GM03348 (cell line): ENCODE results near the gene PAK1.
"Not testable (repeated sequence)": the region's sequence is repeated elsewhere in the genome, so short reads cannot be mapped to it uniquely, and the experiment has no call there.

Experiments used
- DNase-seq: peaks from one replicate; pipeline ENCODE4 v3.0.0; 2012; ENCODE audit warnings: low spot score

PAK1 gene

DNA sequence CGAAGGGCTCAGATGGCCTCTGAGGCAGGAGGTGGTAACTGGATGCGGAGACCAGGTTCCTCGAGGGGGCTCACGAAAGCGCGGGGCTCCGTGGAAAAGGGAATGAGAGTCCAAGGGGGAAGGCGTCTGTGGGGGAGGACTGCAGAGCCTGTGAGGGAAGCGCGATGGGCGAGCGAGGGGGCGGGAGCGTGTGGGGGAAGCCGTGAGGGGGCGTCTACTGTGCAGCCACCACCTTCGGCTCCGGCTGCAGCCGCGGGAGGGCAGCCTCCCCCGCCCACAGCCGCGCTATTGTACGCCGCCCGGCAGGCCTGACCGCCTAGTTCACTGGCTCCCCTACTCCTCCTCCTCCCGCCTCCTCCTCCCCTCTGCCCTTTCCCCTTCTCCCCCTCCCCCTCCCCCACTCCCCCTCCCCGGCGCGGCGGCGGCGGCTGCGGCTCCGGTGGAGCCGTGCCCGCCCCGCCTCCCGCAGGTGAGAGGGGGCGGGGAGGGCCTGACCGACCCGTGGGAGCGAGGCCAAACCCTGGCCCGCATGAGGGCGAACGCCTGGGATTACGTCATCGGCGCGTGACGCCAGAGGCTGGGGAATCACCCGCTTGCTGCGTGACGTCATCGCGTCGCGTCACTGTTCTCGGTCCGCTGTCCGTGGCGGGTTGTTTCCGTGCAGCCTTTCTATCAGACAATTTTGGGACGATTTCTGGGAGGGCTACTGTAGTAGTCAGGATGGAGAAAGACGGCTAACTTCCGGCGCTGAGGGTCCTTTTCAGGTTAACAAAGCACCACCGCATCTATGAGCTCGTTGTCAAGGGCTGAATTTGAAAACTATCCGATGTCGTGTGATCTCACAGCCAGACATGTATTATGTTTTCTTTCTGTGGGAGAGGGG lies at the start of gene PAK1:
Gene PAK1 (minus strand): TSS at position 294 of the 883 bp plus-strand sequence. CDS start 81,574 bp downstream, outside the sequence.
- DNase-seq, result peak; percentile 68

GRCh38 chr11:77522215-77522614 lies 48.3 kb upstream of the PAK1 start:
- no peak for DNase-seq

GRCh38 chr11:77519847-77520246 lies 46.0 kb upstream of the PAK1 start:
- DNase-seq, result no peak

DNA sequence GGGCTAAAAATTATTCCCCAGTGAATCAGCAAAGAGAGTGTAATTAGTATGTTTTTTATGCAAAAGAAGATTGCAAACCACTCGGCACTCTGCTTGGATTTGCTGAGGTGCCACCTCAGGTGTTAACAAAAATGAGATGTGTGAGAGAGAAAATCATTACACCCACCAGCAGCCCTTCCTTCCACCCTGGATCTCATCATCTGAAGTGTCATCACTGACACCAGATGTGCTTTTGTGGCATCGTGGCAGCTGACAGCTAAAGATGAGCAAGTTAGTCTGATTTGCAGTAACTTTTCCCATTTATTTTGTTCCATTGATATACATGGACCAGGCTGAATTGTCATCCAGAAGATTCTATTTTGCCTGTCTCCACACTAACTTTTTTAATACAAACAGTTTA lies 44.6 kb upstream of the PAK1 start:
- no peak for DNase-seq

- DNase-seq, result no peak
Observed at GRCh38 chr11:77517753-77518152, 43.9 kb upstream of the PAK1 start.

GRCh38 chr11:77517226-77517625 lies 43.3 kb upstream of the PAK1 start:
- no peak for DNase-seq

DNA sequence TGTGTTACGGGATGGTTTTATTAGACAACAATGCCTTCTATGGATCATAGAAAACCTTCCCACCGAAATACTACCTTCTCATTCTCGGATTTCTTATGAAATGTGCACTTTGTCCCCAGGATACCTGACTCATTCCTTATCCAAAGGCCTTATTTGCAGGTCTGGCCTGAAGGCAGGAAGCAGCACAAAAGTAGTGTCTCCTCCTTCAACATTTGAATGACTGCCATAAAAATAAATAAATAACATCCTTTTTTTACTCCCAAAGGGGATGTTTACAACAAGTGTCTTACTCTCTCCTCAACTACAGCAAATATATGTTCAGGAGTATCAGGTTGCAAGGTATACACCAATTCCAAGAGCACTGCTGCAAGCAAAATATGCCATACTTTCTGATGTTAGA lies 41.6 kb upstream of the PAK1 start:
- DNase-seq, result no peak

GRCh38 chr11:77515063-77515462 lies 41.2 kb upstream of the PAK1 start:
- DNase-seq, result no peak

- no peak for DNase-seq
Observed at GRCh38 chr11:77512092-77512491, 38.2 kb upstream of the PAK1 start.

GRCh38 chr11:77510851-77511250 lies 37.0 kb upstream of the PAK1 start:
- no peak for DNase-seq

GRCh38 chr11:77510095-77510494 lies 36.2 kb upstream of the PAK1 start:
- no peak for DNase-seq

GRCh38 chr11:77508019-77508418 lies 34.1 kb upstream of the PAK1 start:
- DNase-seq, result peak; percentile 15

- no peak for DNase-seq
Observed at GRCh38 chr11:77506857-77507256, 33.0 kb upstream of the PAK1 start.

DNA sequence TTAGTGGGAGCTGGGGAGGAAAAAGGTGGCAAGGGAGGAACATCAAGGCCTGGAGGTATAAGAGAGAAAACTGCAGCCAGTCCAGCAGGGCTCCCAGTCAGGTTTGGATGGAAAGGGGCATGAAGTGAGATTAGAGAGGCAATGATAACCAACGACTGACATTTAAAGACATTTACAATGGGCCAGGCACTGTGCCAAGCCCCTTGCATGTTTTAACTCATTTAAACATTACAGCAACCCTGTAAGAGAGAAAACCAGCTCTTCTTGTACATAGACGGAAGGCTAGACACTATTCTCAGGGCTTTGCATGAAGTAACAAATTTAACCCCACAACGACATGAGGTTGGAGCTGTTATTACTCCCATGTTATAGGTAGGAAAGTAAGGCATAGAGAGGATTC lies 32.1 kb upstream of the PAK1 start:
- DNase-seq, result no peak

DNA sequence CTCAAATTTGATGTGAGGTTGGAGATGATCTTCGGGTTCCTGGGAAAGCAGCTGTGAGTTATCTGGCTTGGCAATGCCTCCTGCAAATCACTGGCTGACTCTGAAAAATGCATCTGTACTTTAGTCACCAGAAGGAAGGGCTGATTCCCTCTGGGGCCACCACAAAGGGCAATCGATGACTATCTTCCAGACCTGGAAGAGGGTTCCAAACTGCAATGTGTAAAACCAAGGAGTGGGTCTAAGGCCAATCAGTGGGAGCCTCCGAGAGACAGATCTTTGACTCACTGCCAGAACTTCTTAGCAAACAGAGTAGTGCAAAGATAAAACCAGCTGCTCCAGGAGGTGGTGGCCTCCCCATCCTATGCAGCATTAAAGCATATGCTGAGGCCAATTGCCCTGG lies 29.1 kb upstream of the PAK1 start:
- DNase-seq, result peak; percentile 69

- DNase-seq, result peak; percentile 42
Observed at GRCh38 chr11:77502346-77502905, 28.5 kb upstream of the PAK1 start.

GRCh38 chr11:77501758-77502157 lies 27.9 kb upstream of the PAK1 start:
- no peak for DNase-seq

DNA sequence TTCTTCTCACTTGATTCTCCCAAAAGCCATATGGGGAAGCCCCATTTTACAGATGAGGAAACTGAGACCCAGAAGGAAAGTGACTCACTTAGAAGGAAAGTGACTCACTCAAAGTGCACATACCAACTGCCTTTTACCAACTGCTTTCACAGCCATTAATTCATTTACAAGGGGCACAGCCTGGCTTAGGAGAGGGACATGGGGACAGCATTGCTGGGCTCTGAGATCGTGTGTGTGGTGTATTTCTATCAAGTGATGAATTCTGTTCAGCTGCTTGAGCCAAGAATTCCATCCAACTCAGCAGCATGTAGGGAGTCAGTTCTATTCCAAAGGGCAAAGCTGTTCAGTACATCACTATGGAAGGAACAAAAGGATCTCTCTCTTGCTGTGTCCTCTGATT lies 23.5 kb upstream of the PAK1 start:
- no peak for DNase-seq

DNA sequence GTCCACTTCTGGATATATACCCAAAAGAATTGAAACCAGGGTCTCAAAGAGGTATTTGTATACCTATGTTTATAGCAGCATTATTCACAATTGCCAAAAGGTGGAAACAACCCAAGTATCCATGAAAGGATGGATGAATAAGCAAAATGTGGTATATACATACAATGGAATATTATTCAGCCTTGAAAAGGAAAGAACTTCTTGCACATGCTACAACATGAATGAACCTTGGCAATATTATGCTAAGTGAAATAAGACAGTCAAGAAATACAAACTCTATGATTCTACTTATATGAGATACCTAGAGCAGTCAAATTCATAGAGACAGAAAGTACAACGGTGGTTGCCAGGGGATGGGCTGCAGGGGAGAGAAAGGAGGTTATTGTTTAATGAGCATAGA lies 21.6 kb upstream of the PAK1 start:
- no peak for DNase-seq

GRCh38 chr11:77490035-77490434 lies 16.1 kb upstream of the PAK1 start:
- DNase-seq, result not testable (repeated sequence)

GRCh38 chr11:77487790-77488189 lies 13.9 kb upstream of the PAK1 start:
- DNase-seq, result no peak

DNA sequence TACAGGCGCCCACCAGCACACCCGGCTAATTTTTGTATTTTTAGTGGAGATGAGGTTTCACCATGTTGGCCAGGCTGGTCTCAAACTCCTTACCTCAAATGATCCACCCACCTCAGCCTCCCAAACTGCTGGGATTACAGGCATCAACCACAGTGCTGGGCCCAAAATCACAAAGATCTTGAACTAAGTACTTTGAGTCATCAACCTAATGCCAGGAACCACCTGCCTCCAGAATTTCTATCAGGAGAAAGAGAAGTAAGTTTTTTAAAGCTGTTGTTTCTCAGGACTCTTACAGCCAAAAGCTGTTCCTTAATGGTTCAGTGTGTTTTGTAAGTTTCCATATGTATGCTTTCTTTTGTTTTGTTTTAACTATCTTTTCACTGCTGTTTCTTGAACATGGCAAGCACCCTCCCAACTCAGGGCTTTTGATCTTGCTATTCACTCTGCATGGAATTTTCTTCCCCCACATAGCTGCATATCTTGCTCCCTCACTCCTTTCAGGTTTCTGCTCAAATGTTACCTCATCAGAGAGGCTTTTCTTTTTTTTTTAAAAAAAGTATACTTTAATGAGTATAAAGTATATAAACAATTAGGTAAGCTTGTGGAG lies 6.0 kb upstream of the PAK1 start:
- no peak for DNase-seq

GRCh38 chr11:77475206-77475605 lies 1.3 kb upstream of the PAK1 start:
- DNase-seq, result no peak
